GM23248 (cell line): Measurements from ENCODE around the gene AK1. TPM values are rescaled to one million over a fixed set of nuclear protein-coding genes. Genes with fewer than 3 reads are reported as not detected.
A peak's percentile ranks its signal among the peaks of the same experiment; 100 is the strongest.

Experiments used
- DNase-seq: peaks from one replicate; pipeline ENCODE4 v3.0.0-alpha.2; 2015
- H2AFZ ChIP-seq: fragments of 200-600 bp; sonication (generic); 2 replicates; pipeline ENCODE4 v1.6.1; 2016; ENCODE audit warnings: antibody characterized with exemption
- H3F3A ChIP-seq: fragments of 200-600 bp; sonication (generic); 2 replicates; pipeline ENCODE4 v1.6.1; 2016; ENCODE audit warnings: mild to moderate bottlenecking, antibody characterized with exemption, mixed run types; ENCODE audit not compliant: insufficient read depth
- H3K27ac ChIP-seq: fragments of 200-600 bp; sonication (generic); 2 replicates; pipeline ENCODE4 v1.5.1; 2016; ENCODE audit warnings: mild to moderate bottlenecking
- H3K27me3 ChIP-seq: fragments of 200-600 bp; sonication (generic); replicated peaks from 2 replicates; pipeline ENCODE4 v1.6.1; 2016; ENCODE audit warnings: mild to moderate bottlenecking; ENCODE audit not compliant: insufficient read depth
- H3K36me3 ChIP-seq: fragments of 200-600 bp; sonication (generic); 2 replicates; pipeline ENCODE4 v1.6.1; 2016; ENCODE audit warnings: low read depth, mild to moderate bottlenecking
- H3K4me1 ChIP-seq: fragments of 200-600 bp; sonication (generic); 2 replicates; pipeline ENCODE4 v1.6.1; 2016; ENCODE audit warnings: mild to moderate bottlenecking; ENCODE audit not compliant: insufficient read depth
- H3K4me2 ChIP-seq: fragments of 200-600 bp; sonication (generic); one replicate; pipeline ENCODE4 v1.6.1; 2016; ENCODE audit warnings: mild to moderate bottlenecking; ENCODE audit not compliant: unreplicated experiment
- H3K4me3 ChIP-seq: fragments of 200-600 bp; sonication (generic); 2 replicates; pipeline ENCODE4 v1.5.1; 2016; ENCODE audit warnings: mild to moderate bottlenecking
- H3K79me2 ChIP-seq: fragments of 200-600 bp; sonication (generic); 2 replicates; pipeline ENCODE4 v1.6.1; 2016; ENCODE audit warnings: mild to moderate bottlenecking; ENCODE audit not compliant: insufficient read depth
- H3K9ac ChIP-seq: fragments of 200-600 bp; sonication (generic); 2 replicates; pipeline ENCODE4 v1.6.1; 2016; ENCODE audit warnings: mild to moderate bottlenecking
- H3K9me2 ChIP-seq: fragments of 200-600 bp; sonication (generic); 2 replicates; pipeline ENCODE4 v1.6.1; 2016; ENCODE audit warnings: mixed run types, mild to moderate bottlenecking, moderate library complexity; ENCODE audit not compliant: insufficient read depth
- H3K9me3 ChIP-seq: fragments of 200-600 bp; sonication (generic); one replicate; pipeline ENCODE4 v1.6.1; 2017; ENCODE audit warnings: low read depth
- H4K20me1 ChIP-seq: fragments of 200-600 bp; sonication (generic); 2 replicates; pipeline ENCODE4 v1.6.0; 2016; ENCODE audit not compliant: insufficient read depth
- EZH2 ChIP-seq: fragments of 200-600 bp; sonication (generic); IDR thresholded peaks from 2 replicates; pipeline ENCODE4 v1.6.1; 2018; ENCODE audit warnings: antibody characterized with exemption, mild to moderate bottlenecking; ENCODE audit not compliant: insufficient read depth, poor library complexity, severe bottlenecking
- EZH2phosphoT487 ChIP-seq: fragments of 200-600 bp; sonication (generic); IDR thresholded peaks from 2 replicates; pipeline ENCODE4 v1.6.1; 2018; ENCODE audit warnings: antibody characterized with exemption, moderate library complexity, mild to moderate bottlenecking, low read depth; ENCODE audit not compliant: insufficient read depth
- whole genome bisulfite sequencing, 2 experiments: methylation state at CpG; one replicate each; pipeline ENCODE4 v1.1.6; 2015 to 2017; ENCODE audit warnings: low lambda C conversion rate in 2 of 2, low coverage in 1 of 2; ENCODE audit errors: missing lambda C conversion rate in 2 of 2; 5-methylcytosine and 5-hydroxymethylcytosine counted together
- in situ Hi-C: fragments of 300-500 bp; cut with MboI; formaldehyde crosslinking; loops from 2 replicates; pipeline ENCODE4 v1.15.0; 2020
- polyA plus RNA-seq: library from polyadenylated mRNA; unstranded; fragments of >200 nt; fragmentation: Nextera tagmentation; extraction: Ambion mirVana; gene quantifications from 2 replicates; pipeline ENCODE4 v1.2.1, GENCODE V29; 2016
- total RNA-seq: library from RNA; depleted of rRNA; stranded (reverse); fragments of >200 nt; shearing (Covaris generic); gene quantifications from 2 replicates; pipeline ENCODE4 v1.2.3, GENCODE V29; 2014

The AK1 gene
- total and polyA plus RNA-seq, 2 experiments from 2014 or later: 51.8 to 159 TPM

- Histone ChIP-seq H4K20me1 (no peaks in the 10 kb centered on the region), H3K27me3 (no peaks in the 10 kb centered on the region), H3K27ac (no peak overlapping the region), H3K36me3 (no peaks in the 10 kb centered on the region; the same call in 1 of the 2 replicates), H3K9me3 (no peaks in the 10 kb centered on the region), H3F3A (peaks cover 9% of the 10 kb centered on the region; the same call in 1 of the 2 replicates), H3K79me2 (peaks cover 8% of the 10 kb centered on the region; the same call in 1 of the 2 replicates), H3K9me2 (no peaks in the 10 kb centered on the region), H3K4me3 (no peak overlapping the region), H3K4me2 (no peak overlapping the region), H3K9ac (no peak overlapping the region), H3K4me1 (peaks cover 13% of the 10 kb centered on the region), H2AFZ (no peak overlapping the region)
- no peak for DNase-seq
- WGBS, 2 experiments: 81 to 82% methylated on average over 34 to 35 of the region's 35 CpGs
- in situ Hi-C loops: no loop called here
- TF ChIP-seq EZH2phosphoT487 (no peak), EZH2 (no peak)
Measured at GRCh38 chr9:127907867-127908659, 30.6 kb upstream of the AK1 start.

GRCh38 chr9:127905788-127906191 lies 28.3 kb upstream of the AK1 start:
- H3F3A ChIP-seq: peaks cover 9% of the 10 kb centered on the region; the same call in 1 of the 2 replicates
- H3K9me2 ChIP-seq: no peaks in the 10 kb centered on the region
- no peak overlapping the region for H2AFZ ChIP-seq
- peak overlapping the region; percentile 54; the same call in 1 of the 2 replicates for H3K27ac ChIP-seq
- H4K20me1 ChIP-seq: no peaks in the 10 kb centered on the region
- H3K4me3 ChIP-seq: no peak overlapping the region
- no peak for TF ChIP-seq EZH2phosphoT487
- TF ChIP-seq EZH2: no peak
- in situ Hi-C loops: no loop called here
- peak overlapping the region; percentile 49; the same call in 1 of the 2 replicates for H3K9ac ChIP-seq
- H3K79me2 ChIP-seq: 0 out of 2 replicates have a peak, but pooled peaks cover 1% of the 10 kb centered on the region
- no peaks in the 10 kb centered on the region; the same call in 1 of the 2 replicates for H3K36me3 ChIP-seq
- 68 to 72% methylated on average over 12 of the region's 12 CpGs for WGBS, 2 experiments
- H3K4me1 ChIP-seq: peaks cover 23% of the 10 kb centered on the region
- no peaks in the 10 kb centered on the region for H3K27me3 ChIP-seq
- no peaks in the 10 kb centered on the region for H3K9me3 ChIP-seq
- DNase-seq: no peak
- no peak overlapping the region for H3K4me2 ChIP-seq

GRCh38 chr9:127905004-127905728 lies 27.7 kb upstream of the AK1 start:
- no peak overlapping the region for H3K4me3 ChIP-seq
- in situ Hi-C loops: no loop called here
- no peak overlapping the region for H2AFZ ChIP-seq
- H3K4me1 ChIP-seq: peaks cover 26% of the 10 kb centered on the region
- peaks cover 9% of the 10 kb centered on the region; the same call in 1 of the 2 replicates for H3F3A ChIP-seq
- no peaks in the 10 kb centered on the region for H3K36me3 ChIP-seq
- no peak for TF ChIP-seq EZH2
- TF ChIP-seq EZH2phosphoT487: no peak
- no peaks in the 10 kb centered on the region for H4K20me1 ChIP-seq
- no peaks in the 10 kb centered on the region for H3K9me2 ChIP-seq
- DNase-seq: no peak
- H3K9ac ChIP-seq: no peak overlapping the region
- H3K27ac ChIP-seq: no peak overlapping the region
- H3K79me2 ChIP-seq: no peaks in the 10 kb centered on the region
- H3K4me2 ChIP-seq: no peak overlapping the region
- H3K27me3 ChIP-seq: no peaks in the 10 kb centered on the region
- WGBS, 2 experiments: 68 to 69% methylated on average over 5 of the region's 5 CpGs
- no peaks in the 10 kb centered on the region for H3K9me3 ChIP-seq

GRCh38 chr9:127904561-127905003 lies 27.1 kb upstream of the AK1 start:
- H3K27ac ChIP-seq: no peak overlapping the region
- TF ChIP-seq EZH2 (no peak), EZH2phosphoT487 (no peak)
- H4K20me1 ChIP-seq: no peaks in the 10 kb centered on the region
- no peaks in the 10 kb centered on the region for H3K9me3 ChIP-seq
- no peaks in the 10 kb centered on the region for H3K79me2 ChIP-seq
- no peaks in the 10 kb centered on the region for H3K36me3 ChIP-seq
- H3K4me3 ChIP-seq: no peak overlapping the region
- peaks cover 32% of the 10 kb centered on the region for H3K4me1 ChIP-seq
- in situ Hi-C loops: no loop called here
- DNase-seq: no peak
- H3K4me2 ChIP-seq: no peak overlapping the region
- WGBS, 2 experiments: 87 to 89% methylated on average over 12 of the region's 12 CpGs
- H3K9me2 ChIP-seq: no peaks in the 10 kb centered on the region
- no peak overlapping the region for H3K9ac ChIP-seq
- no peaks in the 10 kb centered on the region for H3K27me3 ChIP-seq
- peaks cover 9% of the 10 kb centered on the region; the same call in 1 of the 2 replicates for H3F3A ChIP-seq
- H2AFZ ChIP-seq: no peak overlapping the region
